Activated gamma-delta T cell treated with Interleukin-2 at 50 U/mL for 16 hours (primary cell): ENCODE measurements around the gene MAP3K1.
A peak's percentile ranks its signal among the peaks of the same experiment; 100 is the strongest.

Source experiments
- DNase-seq: peaks from one replicate; pipeline ENCODE4 v3.0.0-alpha.2; 2020

The MAP3K1 gene

DNA sequence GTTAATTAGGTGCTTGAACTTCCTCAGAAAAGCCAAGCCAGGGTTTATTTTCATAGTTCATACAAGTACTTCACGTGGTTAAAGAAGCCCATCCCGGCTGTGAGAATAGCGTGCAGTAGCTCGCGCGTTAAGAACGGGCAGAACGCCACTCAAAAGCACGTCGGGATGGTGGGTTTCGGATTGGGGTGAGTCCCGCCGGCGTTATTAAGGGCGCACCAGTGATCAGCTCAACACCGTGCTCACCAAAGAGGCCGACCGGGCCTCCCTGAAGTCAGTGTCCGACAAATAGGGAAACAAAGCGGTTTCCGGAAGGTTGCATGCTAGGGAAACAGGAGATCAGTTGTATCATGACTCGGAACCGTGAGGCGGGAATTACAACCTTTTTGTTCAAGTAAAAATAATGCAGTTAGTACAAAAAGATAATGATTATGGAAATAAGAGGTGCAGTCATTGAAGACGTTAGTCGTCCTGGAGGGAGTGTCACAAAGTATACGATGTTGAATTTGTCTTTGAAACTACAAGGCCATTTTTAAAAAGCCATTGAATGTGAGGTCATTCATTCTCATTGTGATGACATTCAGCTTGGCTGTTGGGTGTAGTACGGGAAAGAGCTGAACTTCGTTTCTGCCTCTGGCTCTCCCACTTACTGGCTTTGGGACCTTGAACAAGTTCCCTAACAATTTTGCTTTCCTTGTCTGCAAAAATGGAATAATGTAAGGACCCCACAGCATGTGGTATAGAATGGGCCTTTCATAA lies 95.0 kb downstream of the MAP3K1 start:
- peak; percentile 26 for DNase-seq

DNA sequence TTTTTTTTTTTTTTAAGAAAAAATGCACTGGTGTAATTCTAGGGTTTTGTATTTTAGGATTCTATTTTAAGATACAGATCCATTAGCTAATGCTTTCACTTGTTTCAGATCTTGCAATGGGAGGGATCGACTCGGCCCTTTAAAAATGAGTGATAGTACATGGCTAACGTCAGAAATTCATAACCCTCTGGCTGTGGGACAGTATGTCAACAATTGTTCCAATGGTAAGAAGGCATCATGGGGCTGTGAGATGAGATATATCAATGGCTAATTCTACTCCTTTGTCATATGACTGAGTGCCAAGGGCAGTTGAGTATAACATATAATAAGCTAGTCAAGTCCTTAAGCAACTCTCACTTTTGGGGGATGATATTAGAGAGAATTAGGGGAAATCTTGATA lies 98.4 kb downstream of the MAP3K1 start:
- no peak for DNase-seq

DNA sequence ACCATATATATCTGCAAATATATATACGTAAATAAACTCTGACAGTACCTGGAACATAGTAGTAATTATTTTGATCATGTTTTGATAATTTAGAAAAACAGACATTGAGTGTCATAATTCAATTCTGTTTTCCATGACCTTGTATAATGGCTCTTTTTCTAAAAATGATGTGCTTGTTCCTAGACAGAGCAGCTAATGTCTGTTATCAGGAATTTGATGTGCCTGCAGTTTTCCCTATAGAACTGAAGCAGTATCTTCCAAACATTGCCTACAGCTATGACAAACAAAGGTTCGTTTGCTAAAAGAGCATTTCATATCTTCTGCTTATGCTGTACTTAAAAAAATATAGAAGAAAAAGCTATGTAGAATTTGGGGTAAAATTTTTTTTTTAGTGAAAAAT lies 99.3 kb downstream of the MAP3K1 start:
- DNase-seq, result no peak

DNA sequence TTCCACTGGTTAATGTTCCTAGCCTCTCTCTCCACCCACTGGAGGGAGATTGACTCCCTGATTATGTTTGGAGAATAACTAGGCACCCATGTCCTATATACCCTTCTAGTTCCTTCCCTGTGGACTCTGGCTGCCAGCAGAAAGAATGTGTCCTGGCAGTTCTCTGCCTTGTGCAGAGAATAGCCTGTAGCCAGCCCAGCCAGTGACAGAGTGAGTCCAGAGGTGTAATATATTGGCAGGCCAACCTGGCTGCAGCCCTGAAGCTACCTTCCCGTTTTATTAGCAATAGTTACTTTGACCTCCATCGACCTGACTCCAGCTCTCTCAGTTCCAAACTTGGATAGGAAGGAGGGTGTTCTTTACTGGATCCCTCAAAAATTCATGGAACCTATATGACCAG lies 102.2 kb downstream of the MAP3K1 start:
- no peak for DNase-seq

DNA sequence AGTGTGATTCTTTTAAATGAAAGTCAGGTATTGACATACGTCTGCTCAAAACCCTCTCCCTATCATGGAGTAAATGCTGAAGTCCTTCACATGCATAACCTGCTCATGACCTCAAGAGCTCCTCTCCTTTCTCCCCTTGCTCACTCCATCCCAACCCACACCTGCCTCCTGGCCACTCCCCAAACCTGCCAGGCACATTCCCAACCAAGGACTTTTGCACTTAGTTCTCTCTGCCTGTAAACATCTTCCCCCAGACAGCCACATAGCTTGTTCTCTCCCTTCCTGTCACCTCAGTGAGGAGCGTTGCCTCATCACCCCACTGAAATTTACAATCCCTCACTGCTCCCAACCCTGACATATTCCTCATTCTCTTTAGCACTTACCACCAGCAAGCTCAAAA lies 102.7 kb downstream of the MAP3K1 start:
- no peak for DNase-seq

DNA sequence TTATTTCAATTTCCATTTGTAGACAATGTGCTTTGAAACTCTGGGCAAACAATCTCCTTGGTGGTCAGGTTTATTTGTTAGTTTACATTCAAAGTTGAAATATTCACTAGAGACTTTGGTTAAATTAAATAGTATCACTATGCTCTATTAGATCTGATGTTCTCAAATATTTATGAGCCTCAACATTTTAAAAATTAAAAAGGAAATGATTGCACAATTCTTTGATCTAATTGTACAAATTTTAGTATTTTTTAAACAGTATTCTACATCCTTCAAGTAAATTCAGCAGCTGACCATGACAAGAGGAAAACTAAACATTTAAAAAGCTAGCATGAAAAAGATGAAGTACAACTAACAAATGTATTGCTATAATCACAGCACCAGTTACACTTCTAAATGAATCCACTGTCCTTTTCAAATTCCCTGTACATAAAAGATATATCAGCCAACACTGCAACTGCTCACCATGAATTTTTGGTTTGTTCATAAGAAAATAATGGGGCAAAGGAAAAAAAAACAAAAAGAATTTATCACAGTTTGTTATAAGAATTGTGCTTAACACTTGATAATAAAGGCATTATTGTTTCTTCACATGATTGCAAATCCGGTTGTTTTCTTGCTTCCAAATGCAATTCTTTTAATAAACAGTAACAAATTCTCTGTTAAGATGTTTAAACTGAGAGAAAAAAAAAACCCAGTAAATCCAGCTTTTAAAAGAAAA lies 104.8 kb downstream of the MAP3K1 start:
- no peak for DNase-seq

DNA sequence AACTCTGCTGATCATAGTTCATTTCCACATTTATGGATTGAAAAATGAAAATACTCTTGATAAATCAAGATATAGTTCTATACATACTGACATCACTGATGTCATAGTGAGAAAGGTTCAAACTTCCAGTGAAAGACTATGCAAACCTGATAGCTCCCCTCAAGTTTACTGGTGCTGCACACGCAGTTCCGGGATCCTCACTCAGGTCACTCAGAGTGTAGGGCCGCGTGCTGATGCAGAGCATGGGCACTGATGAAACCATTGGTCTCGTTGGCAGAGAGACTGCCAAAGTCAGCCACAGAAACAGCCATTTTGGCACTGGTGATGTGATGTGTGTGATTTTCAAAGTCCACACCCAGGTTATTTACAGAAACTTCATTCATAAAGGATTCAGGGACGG lies 107.6 kb downstream of the MAP3K1 start:
- DNase-seq, result no peak

DNA sequence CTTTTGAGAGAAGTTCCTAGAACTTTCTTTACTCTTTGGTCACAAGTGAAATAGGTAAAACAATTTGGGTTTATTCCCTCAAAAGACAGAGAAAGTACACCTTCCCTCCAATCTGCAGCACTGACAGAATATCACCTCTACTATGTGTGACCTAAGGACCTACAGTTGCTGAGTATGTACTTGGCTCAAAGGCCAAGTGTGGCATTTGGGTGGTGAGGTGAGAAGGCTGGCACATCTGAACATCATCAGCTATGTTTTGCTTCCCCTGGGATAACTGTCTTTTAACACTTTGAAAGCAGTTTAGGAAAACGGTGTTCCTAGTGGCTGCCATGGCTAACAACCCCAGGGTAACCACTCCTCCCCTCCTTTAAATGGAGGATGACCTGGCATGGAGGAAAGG lies 119.0 kb downstream of the MAP3K1 start:
- no peak for DNase-seq

DNA sequence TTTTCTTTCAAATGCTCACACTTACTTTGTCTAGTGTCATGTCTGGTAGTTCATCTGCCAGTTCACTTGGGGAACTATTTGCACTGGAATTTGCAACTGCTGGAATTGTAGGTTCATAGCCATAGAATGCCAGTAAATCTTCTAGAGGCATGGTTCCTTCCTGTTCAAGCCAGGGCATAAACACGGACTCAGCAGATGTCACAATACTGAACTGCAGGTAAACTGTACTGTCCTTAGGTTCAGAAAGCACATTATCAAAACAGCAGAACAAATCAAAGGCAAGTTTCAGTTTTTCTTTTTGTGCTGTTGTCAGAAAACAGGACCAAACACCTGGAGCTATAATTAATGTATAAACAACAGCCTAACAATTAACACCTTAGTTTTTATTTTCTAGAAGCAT lies 123.5 kb downstream of the MAP3K1 start:
- no peak for DNase-seq

DNA sequence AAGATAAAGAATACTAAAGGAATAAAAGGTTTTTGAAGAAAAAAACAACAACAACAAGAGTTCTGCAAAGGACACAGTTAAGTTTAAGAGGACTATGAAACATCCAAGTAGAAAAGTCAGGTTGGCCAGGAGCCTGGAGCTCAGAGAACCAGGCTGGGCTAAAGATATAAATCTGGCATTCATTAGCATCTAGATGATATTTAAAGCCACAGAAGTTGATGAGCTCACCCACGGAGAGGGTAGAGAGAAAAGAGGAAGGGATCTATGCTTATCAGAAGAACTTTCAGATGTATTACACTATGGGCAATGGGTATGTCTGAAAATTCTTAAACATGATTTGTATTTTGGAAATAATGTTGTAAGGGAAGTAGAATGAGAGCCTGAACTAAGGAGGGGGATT lies 126.6 kb downstream of the MAP3K1 start:
- no peak for DNase-seq
